Ishikawa (cell line): ENCODE results near the gene ADSL.
A peak's percentile ranks its signal among the peaks of the same experiment; 100 is the strongest.

ENCODE experiments used
- CEBPB ChIP-seq: IDR thresholded peaks from 2 replicates; pipeline ENCODE4 v1.6.1; 2012
- CREB1 ChIP-seq: IDR thresholded peaks from 2 replicates; pipeline ENCODE4 v1.6.1; 2012; ENCODE audit warnings: low read depth
- EGR1 ChIP-seq: IDR thresholded peaks from 2 replicates; pipeline ENCODE4 v1.6.1; 2012
- EP300 ChIP-seq: IDR thresholded peaks from 2 replicates; pipeline ENCODE4 v1.6.1; 2012; ENCODE audit warnings: borderline replicate concordance
- FOXM1 ChIP-seq: IDR thresholded peaks from 2 replicates; pipeline ENCODE4 v1.6.1; 2012; ENCODE audit warnings: low read depth, borderline replicate concordance
- NFIC ChIP-seq: IDR thresholded peaks from 2 replicates; pipeline ENCODE4 v1.6.1; 2012
- RAD21 ChIP-seq: IDR thresholded peaks from 2 replicates; pipeline ENCODE4 v1.6.1; 2012; ENCODE audit warnings: low read depth
- TAF1 ChIP-seq: IDR thresholded peaks from 2 replicates; pipeline ENCODE4 v1.6.1; 2012; ENCODE audit warnings: low read depth, mild to moderate bottlenecking
- TCF12 ChIP-seq: IDR thresholded peaks from 2 replicates; pipeline ENCODE4 v1.6.1; 2012; ENCODE audit warnings: low read depth
- TEAD4 ChIP-seq: IDR thresholded peaks from 2 replicates; pipeline ENCODE4 v1.6.1; 2012
- YY1 ChIP-seq: IDR thresholded peaks from 2 replicates; pipeline ENCODE4 v1.6.1; 2012; ENCODE audit warnings: low read depth
- ZBTB7A ChIP-seq: IDR thresholded peaks from 2 replicates; pipeline ENCODE4 v1.6.1; 2012; ENCODE audit warnings: low read depth
- TF ChIP-seq, protein P1 (sequence below): IDR thresholded peaks from 2 replicates; pipeline ENCODE4 v1.6.1; 2012
- TF ChIP-seq, protein P2 (sequence below): IDR thresholded peaks from 2 replicates; pipeline ENCODE4 v1.6.1; 2012
- TF ChIP-seq, protein P3 (sequence below): IDR thresholded peaks from 2 replicates; pipeline ENCODE4 v1.6.1; 2012; ENCODE audit warnings: low read depth, mild to moderate bottlenecking

ADSL gene

DNA sequence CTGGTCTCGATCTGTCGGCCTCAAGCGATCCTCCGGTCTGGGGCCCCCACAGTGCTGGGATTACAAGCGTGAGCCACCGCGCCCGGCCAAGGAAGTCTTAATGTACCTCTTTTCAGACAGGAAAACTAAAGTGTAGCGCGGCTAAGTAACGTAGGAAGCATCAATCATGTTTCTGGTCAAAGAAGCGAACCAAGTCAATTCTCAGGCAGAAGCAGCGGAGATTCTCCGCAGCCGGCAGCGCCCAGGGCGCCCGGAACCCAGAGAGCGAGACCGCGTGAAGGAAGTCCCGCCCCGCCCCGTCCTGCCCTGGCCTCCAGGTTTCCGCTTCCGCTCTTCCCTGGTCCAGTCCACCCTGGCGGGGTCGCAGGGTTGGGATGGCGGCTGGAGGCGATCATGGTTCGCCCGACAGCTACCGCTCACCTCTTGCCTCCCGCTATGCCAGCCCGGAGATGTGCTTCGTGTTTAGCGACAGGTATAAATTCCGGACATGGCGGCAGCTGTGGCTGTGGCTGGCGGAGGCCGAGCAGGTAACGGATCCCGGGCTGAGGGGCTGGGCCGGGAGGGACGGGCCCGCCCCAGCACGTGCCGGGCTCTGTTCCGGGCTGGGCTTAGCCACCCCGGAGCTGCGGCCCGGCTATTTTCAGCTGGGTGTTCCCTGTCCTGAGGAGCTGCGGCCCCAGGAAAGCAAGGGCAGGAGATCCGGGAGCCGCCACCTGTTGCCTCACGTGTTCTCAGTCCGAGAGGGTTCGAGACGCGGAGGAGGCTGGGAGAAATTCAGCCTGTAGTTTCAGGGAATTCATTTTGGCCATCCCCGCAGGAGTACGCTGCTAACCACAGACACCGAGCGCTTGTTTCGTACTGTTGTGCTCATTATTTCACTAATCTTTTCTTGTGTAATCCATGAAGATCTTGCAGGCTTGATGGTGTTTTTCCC lies at the start of gene ADSL:
Gene ADSL (plus strand): TSS at position 316 of the 934 bp plus-strand sequence. CDS start 59 bp downstream, at position 375.
- TF ChIP-seq, protein P1, sequence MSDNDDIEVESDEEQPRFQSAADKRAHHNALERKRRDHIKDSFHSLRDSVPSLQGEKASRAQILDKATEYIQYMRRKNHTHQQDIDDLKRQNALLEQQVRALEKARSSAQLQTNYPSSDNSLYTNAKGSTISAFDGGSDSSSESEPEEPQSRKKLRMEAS: peak; percentile 90
- TF ChIP-seq YY1 (peak; percentile 85), CEBPB (no peak), NFIC (peak; percentile 7; the same call in 1 of the 2 replicates), TAF1 (peak; percentile 96), EGR1 (no peak), CREB1 (no peak), EP300 (peak; percentile 49; the same call in 1 of the 2 replicates), RAD21 (no peak), TEAD4 (no peak; the same call in 1 of the 2 replicates), FOXM1 (no peak), ZBTB7A (peak; percentile 64), TCF12 (peak; percentile 69; the same call in 1 of the 2 replicates)
- TF ChIP-seq, protein P2, sequence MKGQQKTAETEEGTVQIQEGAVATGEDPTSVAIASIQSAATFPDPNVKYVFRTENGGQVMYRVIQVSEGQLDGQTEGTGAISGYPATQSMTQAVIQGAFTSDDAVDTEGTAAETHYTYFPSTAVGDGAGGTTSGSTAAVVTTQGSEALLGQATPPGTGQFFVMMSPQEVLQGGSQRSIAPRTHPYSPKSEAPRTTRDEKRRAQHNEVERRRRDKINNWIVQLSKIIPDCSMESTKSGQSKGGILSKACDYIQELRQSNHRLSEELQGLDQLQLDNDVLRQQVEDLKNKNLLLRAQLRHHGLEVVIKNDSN: peak; percentile 87
- TF ChIP-seq, protein P3, sequence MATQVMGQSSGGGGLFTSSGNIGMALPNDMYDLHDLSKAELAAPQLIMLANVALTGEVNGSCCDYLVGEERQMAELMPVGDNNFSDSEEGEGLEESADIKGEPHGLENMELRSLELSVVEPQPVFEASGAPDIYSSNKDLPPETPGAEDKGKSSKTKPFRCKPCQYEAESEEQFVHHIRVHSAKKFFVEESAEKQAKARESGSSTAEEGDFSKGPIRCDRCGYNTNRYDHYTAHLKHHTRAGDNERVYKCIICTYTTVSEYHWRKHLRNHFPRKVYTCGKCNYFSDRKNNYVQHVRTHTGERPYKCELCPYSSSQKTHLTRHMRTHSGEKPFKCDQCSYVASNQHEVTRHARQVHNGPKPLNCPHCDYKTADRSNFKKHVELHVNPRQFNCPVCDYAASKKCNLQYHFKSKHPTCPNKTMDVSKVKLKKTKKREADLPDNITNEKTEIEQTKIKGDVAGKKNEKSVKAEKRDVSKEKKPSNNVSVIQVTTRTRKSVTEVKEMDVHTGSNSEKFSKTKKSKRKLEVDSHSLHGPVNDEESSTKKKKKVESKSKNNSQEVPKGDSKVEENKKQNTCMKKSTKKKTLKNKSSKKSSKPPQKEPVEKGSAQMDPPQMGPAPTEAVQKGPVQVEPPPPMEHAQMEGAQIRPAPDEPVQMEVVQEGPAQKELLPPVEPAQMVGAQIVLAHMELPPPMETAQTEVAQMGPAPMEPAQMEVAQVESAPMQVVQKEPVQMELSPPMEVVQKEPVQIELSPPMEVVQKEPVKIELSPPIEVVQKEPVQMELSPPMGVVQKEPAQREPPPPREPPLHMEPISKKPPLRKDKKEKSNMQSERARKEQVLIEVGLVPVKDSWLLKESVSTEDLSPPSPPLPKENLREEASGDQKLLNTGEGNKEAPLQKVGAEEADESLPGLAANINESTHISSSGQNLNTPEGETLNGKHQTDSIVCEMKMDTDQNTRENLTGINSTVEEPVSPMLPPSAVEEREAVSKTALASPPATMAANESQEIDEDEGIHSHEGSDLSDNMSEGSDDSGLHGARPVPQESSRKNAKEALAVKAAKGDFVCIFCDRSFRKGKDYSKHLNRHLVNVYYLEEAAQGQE: no peak

DNA sequence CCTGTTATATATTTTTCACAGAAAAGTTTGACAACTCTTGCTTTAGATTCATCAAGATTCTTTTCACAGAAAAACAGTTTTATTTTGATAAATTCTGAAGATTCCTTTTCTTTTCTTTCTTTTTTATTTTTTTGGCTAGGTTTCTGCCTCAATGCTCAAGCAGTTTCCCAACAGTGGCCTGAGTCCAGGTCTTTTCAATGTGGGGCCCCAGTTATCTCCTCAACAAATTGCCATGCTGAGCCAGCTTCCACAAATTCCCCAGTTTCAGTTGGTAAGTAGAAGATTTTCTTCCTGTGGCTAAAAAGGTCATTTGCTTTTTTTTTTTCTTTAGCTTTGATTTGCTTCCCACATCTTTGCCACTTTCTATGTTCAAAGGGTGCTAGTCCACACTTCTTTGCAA lies 46.0 kb upstream of the ADSL start:
- no peak for TF ChIP-seq TEAD4
- no peak for TF ChIP-seq NFIC
- TF ChIP-seq FOXM1: no peak
- TF ChIP-seq CEBPB: no peak
- TF ChIP-seq, protein P1: no peak
- no peak for TF ChIP-seq EGR1
- TF ChIP-seq, protein P3: no peak
- no peak for TF ChIP-seq EP300
- TF ChIP-seq TAF1: no peak
- TF ChIP-seq TCF12: no peak

DNA sequence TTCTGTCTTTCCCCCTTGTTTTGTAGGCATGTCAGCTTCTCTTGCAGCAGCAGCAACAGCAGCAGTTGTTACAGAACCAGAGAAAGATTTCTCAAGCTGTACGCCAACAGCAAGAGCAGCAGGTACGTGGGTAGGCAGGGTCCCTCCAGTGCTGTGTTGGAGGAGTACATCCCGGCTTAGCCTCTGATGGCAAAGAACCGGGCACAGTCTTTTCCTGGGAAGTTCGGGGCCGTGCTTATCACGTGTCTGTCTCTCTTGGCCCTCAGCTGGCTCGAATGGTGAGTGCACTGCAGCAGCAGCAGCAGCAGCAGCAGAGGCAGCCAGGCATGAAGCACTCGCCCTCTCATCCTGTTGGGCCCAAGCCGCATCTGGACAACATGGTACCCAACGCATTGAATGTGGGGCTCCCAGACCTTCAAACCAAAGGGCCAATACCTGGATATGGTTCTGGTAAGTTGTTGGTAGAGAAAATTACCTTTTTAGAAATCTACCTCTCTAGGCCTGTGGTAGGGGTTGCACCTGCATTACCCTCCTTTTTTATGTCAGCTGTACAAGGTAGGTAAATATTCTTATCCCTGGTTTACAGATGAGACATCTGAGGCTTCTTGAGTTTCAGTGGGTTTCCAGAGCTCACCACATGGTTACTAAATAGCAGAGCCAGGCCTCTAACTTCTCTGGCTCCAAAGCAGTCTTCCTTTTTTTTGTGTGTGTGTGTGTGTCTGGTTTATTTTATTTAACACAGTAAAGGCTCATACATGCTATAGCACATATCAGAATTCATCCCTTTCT lies 45.2 kb upstream of the ADSL start:
- no peak for TF ChIP-seq TAF1
- TF ChIP-seq EGR1: no peak
- TF ChIP-seq, protein P2: no peak
- no peak for TF ChIP-seq ZBTB7A
- no peak for TF ChIP-seq CREB1
- no peak for TF ChIP-seq RAD21
- no peak for TF ChIP-seq NFIC
- no peak for TF ChIP-seq TCF12
- TF ChIP-seq YY1: no peak
- TF ChIP-seq CEBPB: no peak
- TF ChIP-seq, protein P3: no peak
- TF ChIP-seq TEAD4: no peak
- no peak for TF ChIP-seq FOXM1
